DMS53 (cell line): Measurements from ENCODE around the gene RPL12.
A peak's percentile ranks its signal among the peaks of the same experiment; 100 is the strongest.
"Not testable (repeated sequence)": the region's sequence is repeated elsewhere in the genome, so short reads cannot be mapped to it uniquely, and the experiment has no call there.

Experiments
- DNase-seq: peaks from one replicate; lab custom pipeline; 2025; lab: John Stamatoyannopoulos, UW

RPL12 gene

GRCh38 chr9:127467621-127468020, 16.4 kb upstream of the RPL12 start:
- DNase-seq: no peak

GRCh38 chr9:127466407-127466917, 15.3 kb upstream of the RPL12 start:
- DNase-seq: not testable (repeated sequence)

- no peak for DNase-seq
Measured at GRCh38 chr9:127463911-127464310, 12.7 kb upstream of the RPL12 start.

- no peak for DNase-seq
Measured at GRCh38 chr9:127463382-127463781, 12.2 kb upstream of the RPL12 start.

DNA sequence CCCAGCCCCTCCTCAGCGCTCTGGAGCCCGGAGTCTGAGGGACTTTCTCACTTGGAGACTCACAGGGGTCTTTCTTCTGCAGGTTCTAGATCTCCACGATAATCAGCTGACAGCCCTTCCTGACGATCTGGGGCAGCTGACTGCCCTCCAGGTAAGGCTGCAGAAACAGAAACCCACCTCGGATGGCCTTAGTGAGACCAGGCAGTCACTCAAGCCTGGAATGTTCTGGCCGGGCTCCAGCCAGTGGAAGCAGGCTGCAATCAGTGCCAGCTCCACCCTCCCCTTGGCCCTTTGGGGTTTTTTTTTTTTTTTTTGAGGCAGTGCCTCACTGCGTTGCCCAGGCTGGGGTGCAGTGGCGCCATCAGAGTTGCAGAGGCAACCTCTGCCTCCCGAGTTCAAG, 7.7 kb upstream of the RPL12 start:
- DNase-seq: no peak

GRCh38 chr9:127457191-127457878, 6.1 kb upstream of the RPL12 start:
- no peak for DNase-seq

DNA sequence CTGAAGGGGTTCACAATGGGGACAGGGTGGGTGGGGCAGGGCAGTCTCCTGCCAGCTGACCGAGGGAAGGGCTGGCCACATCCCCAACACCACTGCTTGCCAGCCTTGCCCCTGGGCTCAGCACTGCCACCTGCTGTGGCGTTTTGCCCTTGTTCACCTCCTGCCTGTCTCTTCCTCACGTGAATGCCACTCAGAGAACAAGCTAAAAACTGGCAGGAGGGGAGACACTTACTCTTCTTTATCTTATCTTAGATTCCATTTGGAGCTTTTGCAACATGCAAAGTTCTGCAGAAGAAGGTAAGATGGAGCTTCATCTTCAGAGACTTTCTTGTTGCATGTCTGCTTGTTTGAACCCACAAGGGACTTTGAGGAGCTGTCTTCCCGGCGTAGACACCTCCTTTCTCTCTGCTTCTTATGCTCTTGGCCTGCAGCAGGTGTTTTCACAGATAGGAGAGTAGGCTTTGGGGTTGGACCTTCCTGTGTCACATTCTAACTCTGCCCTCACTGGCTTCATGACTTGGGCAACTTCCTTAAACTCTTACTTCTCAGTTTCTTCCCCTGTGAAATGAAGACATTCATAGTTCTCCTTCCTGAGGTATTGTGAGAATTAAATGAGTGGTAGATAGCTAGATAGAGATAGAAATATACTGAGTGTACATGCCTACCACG, 4.3 kb upstream of the RPL12 start:
- DNase-seq: peak; percentile 62

DNA sequence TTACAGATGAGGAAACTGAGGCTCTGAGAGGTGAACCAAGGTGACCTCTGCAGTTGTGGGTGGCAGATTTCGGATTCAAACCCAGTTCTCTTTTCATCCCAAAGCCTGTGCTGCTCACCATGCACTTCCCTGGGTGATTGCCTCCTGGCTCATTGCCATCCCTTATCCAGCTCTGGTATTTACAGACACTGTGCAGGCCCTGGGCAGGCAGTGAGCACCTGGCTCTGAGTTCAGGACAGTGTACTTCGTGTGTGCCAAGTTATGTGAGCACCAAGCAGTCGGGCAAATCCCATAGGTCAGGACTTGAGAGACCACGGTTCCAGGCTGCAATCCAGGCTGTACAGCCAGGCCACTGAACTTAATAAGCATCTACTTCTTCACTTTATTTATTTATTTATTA, 1.5 kb upstream of the RPL12 start:
- DNase-seq: peak; percentile 49

DNA sequence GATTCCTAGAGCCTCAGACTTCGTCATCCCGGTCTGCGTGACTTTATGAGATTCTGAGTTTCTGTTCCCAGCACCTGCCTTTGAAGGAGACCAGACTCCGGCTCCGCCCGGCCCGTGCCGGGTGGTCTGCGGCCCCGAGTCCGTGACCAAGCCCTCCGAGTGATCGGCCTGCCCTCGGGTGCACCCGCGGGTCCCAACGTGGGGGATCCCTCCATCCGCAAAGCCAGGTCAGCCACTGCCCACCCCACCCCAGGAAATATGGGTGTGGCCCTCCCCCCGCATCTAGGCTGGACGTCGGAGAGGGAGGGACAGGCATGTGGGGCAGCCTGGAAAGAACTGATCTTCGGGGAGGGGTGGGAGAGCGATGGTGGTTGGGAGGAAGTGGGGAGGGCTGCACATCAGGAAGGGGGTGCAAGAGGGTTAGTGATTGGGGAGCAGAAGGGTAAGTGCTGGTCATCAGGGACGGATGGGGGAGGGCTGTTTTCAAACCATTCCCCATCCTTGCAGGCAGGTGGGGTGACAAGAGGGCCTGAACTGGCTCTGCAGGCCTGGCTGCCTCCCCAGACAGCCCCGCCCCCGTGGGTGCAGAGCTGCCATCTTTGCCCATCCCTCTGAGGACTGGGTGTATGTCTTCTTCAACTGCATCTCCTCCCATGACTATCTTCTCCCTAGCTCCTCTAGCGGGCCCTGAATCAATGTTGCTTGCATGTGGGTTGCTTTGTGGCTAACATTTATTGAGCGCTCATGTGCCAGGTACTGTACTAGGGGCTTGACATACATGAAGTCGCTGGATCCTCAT, 851 bp upstream of the RPL12 start:
- DNase-seq: peak; percentile 81

- no peak for DNase-seq
Measured at GRCh38 chr9:127451608-127451857, 327 bp upstream of the RPL12 start.

DNA sequence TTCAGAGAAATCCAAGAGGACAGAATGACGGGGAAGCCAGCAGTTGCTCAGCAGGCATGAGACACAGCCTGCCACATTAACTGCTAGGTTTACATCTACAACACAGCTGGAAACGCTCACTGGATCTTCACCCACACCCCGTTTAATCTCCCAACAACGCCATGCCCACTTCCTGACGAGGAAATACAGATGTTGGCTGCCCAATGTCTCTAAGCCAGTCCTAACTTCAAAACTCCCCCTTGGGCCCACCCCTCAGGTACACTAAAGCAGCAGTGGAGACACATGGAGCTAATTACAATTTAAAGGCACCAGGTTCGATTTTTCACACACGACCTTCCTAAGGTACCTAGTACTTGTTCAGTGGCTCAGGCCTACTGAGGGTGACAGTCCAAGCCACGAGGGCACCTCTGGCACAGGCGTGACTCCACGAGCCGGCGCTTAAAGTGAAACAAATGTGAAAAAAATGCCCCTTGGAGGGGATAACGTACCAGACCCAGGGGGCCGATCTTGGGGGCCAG, 904 bp downstream of the RPL12 start:
- peak; percentile 63 for DNase-seq

DNA sequence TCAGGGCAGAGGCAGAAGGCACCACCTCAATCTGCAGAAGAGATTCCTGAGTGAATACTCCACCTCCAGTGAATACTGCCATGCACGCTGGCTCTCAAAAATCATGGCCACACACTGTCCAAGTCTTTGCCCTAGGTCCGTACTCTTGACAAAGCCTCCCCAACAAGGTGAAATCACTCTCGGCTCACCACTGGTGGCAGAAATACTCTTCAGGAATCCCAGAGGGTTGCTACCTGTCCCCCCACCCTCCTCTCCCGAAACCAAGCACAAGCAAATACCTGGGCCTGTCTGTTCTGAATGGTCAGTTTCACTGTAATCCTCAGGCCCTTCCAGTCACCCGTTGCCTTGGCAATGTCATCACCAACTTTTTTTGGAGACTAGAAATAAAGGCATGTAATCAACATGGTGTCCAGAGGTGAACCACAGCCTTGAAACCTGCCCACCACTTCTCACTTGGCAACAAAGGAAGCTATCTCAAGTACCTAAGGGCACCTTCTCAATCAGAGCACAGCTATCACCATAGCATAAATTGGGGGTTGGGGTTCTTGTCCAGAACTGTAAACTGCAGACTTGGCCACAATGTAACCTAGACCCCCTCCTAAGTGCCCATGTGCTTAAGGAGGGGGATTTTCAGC, 1.8 kb downstream of the RPL12 start:
- peak; percentile 37 for DNase-seq

DNA sequence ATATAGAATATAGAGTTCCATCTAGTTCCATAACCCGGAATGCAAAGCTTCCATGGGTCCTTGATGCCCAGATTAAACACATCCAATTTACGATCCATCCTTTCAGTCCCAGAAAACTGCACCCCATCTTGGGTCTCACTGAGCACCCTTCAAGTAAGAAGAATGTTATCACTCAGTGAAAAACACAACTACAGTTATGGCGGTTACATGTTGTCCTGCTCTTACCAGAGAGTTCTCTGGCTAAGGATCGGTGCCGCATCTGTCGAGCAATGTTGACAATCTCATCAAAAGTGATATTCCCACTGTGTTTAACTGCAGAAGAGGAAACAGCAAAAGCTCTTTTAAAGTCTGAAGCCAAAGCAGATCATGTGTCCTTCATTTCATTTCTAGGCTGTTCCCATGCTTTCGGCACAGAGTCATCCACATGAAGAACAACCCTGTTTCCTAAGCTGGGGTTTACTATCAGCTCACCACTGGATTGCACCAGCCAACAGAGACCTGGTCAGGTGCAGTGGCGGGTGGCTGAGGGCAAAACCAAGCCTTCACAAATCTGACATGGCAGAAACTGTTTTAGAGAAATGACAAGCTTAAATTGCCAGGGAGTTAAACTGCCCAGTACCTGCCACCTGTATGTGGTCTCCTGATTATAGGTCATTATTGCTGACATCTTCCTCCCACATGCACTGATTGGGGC, 2.9 kb downstream of the RPL12 start:
- DNase-seq: peak; percentile 30

DNA sequence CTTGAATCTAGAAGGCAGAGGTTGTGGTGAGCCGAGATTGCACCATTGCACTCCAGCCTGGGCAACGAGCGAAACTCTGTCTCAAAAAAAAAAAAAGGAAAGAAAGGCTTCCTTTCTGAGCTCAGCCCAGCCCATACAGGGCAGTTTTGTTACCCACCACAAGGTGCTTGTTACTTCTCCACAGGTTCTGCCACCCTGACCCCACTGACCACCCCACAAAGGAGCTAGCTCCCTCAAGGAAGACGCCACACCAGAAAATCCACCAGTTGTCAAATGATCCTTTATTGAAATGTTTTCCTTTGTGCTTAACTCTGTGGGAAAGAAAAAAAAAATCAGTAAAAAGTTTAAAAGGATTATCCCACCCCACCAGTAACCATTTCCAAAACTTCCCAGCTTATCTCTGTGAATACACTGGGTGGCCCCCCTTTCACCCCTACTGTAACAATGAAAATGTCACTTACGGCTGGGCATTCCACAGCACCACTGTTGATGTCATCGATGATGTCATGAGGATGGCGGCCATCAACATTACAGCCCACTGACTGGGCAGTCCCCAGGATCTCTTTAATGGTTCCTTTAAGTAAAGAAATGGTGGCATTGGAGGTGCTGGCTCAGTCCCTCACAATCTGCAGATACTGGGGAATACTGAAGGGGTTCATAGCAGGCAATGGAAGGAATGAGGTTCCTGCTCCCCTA, 3.6 kb downstream of the RPL12 start:
- DNase-seq: peak; percentile 45

DNA sequence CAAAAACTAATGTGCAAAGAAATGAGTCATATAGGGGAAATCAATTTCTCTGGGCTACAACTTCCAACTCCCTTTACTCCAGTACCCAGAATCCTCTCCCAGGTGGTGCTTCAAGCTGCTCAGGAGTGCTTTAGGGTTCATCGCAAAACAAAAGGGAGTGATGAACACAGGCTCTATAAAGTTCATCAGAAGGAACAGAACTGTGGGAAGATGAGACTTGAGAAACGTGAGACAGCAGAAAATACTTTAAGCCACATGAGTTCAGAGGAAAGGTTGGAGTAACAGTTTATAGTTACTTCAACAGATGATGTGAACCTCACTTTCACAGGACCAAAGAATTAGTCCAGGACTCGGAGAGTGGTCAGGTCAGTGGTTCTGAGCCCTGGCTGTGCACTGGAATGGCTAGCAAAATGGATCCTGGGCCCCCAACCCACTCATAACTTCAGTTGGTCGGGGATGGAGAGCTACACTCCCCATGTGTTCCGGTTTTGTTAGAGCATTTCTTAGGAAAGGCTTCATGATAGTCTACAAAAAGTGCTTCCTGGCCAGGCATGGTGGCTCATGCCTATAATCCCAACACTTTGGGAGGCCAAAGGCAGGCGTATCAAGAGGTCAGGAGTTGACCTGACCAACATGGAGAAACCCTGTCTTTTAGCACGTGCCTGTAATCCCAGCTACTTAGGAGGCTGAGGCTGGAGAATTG, 4.3 kb downstream of the RPL12 start:
- peak; percentile 66 for DNase-seq

GRCh38 chr9:127445851-127446712, 5.1 kb downstream of the RPL12 start:
- peak; percentile 65 for DNase-seq

- peak; percentile 58 for DNase-seq
Measured at GRCh38 chr9:127444921-127445850, 6.0 kb downstream of the RPL12 start.

DNA sequence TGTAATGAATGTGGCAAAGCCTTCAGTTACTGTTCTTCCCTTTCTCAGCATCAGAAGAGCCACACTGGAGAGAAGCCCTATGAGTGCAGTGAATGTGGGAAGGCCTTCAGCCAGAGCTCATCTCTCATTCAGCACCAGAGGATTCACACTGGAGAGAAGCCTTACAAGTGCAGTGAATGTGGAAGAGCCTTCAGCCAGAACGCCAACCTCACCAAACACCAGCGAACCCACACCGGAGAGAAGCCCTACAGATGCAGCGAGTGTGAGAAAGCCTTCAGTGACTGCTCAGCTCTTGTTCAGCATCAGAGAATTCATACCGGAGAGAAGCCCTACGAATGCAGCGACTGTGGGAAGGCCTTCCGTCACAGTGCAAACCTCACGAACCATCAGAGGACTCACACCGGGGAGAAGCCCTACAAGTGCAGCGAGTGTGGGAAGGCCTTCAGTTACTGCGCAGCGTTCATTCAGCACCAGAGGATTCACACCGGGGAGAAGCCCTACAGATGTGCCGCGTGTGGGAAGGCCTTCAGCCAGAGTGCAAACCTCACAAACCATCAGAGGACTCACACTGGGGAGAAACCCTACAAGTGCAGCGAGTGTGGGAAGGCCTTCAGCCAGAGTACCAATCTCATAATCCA, 6.8 kb downstream of the RPL12 start:
- peak; percentile 55 for DNase-seq
